ENCODE measurements around the gene SLC35B2. TPM values are rescaled to one million over a fixed set of nuclear protein-coding genes. Genes with fewer than 3 reads are reported as not detected.

The SLC35B2 gene
- total and polyA plus RNA-seq, 2 donors (not counting 1 experiment from before 2014, with no cell fraction given), result 88.4 to 89.4 TPM

- TF ChIP-seq CTCF (conservative IDR thresholded peaks at IDR 0.05 in 1 of 2, IDR thresholded peaks at IDR 0.05 in 1 of 2; ENCODE audit: low read depth in 1 of 2, low read length in 2 of 2) (no peak), EZH2 (IDR thresholded peaks at IDR 0.05; ENCODE audit: low read length, missing control alignments) (no peak)
- H3K4me1 ChIP-seq (ENCODE audit: control insufficient read depth, extremely low read depth, insufficient read depth, low read length), result peaks cover 5% of the 10 kb centered on the region
- H3K9ac ChIP-seq (ENCODE audit: insufficient read depth, low read length), result no peak overlapping the region
- H3K4me2 ChIP-seq (ENCODE audit: extremely low read depth, insufficient read depth, low read length), result peak overlapping the region; percentile 76
- DNase-seq (ENCODE audit: low read depth in 2 of 2), result no peak
- H2AFZ ChIP-seq (ENCODE audit: low read length), result no peak overlapping the region
- no peak overlapping the region for H3K27ac ChIP-seq (ENCODE audit: insufficient read depth, low read length)
- H4K20me1 ChIP-seq (ENCODE audit: control insufficient read depth, extremely low read depth, insufficient read depth, low read length), result peaks cover 8% of the 10 kb centered on the region
- H3K36me3 ChIP-seq (ENCODE audit: control insufficient read depth, insufficient read depth, low read length), result peaks cover 27% of the 10 kb centered on the region
- H3K4me3 ChIP-seq (replicated peaks in 1 of 4; ENCODE audit: control extremely low read depth in 1 of 4, insufficient read depth in 1 of 4, low read depth in 3 of 4, low read length in 4 of 4), result peak overlapping the region; percentile 69 to 91 (median 86)
- H3K9me3 ChIP-seq (ENCODE audit: control insufficient read depth, insufficient read depth, low read depth, low read length), result no peaks in the 10 kb centered on the region
- H3K79me2 ChIP-seq (ENCODE audit: control insufficient read depth, insufficient read depth, low read length), result peaks cover 58% of the 10 kb centered on the region
- H3K27me3 ChIP-seq (ENCODE audit: control insufficient read depth, insufficient read depth, low read length), result no peaks in the 10 kb centered on the region
These were observed 8.7 kb downstream of the SLC35B2 start for GRCh38 chr6:44248579-44248978.

GRCh38 chr6:44247338-44248302 lies 9.7 kb downstream of the SLC35B2 start:
- Histone ChIP-seq H3K27ac (ENCODE audit: insufficient read depth, low read length) (peak overlapping the region; percentile 85), H3K36me3 (ENCODE audit: control insufficient read depth, insufficient read depth, low read length) (peaks cover 21% of the 10 kb centered on the region), H3K4me3 (replicated peaks in 1 of 4; ENCODE audit: control extremely low read depth in 1 of 4, insufficient read depth in 1 of 4, low read depth in 3 of 4, low read length in 4 of 4) (peak overlapping the region; percentile 69 to 91 (median 86)), H3K79me2 (ENCODE audit: control insufficient read depth, insufficient read depth, low read length) (peaks cover 51% of the 10 kb centered on the region), H4K20me1 (ENCODE audit: control insufficient read depth, extremely low read depth, insufficient read depth, low read length) (peaks cover 8% of the 10 kb centered on the region), H3K9ac (ENCODE audit: insufficient read depth, low read length) (peak overlapping the region; percentile 75), H3K9me3 (ENCODE audit: control insufficient read depth, insufficient read depth, low read depth, low read length) (no peaks in the 10 kb centered on the region), H3K4me1 (ENCODE audit: control insufficient read depth, extremely low read depth, insufficient read depth, low read length) (peaks cover 5% of the 10 kb centered on the region), H3K27me3 (ENCODE audit: control insufficient read depth, insufficient read depth, low read length) (no peaks in the 10 kb centered on the region), H2AFZ (ENCODE audit: low read length) (no peak overlapping the region), H3K4me2 (ENCODE audit: extremely low read depth, insufficient read depth, low read length) (peak overlapping the region; percentile 76)
- TF ChIP-seq EZH2 (IDR thresholded peaks at IDR 0.05; ENCODE audit: low read length, missing control alignments) (no peak), CTCF (conservative IDR thresholded peaks at IDR 0.05 in 1 of 2, IDR thresholded peaks at IDR 0.05 in 1 of 2; ENCODE audit: low read depth in 1 of 2, low read length in 2 of 2) (no peak)
- DNase-seq (ENCODE audit: low read depth in 2 of 2), result peak; percentile 56 to 68

GRCh38 chr6:44246663-44247337 lies 10.5 kb downstream of the SLC35B2 start, which contains the start of gene HSP90AB1:
Gene HSP90AB1, plus strand, starts transcription at chr6:44247101. Its CDS starts 1,529 bp downstream, at chr6:44248630.
- H4K20me1 ChIP-seq (ENCODE audit: control insufficient read depth, extremely low read depth, insufficient read depth, low read length), result peaks cover 8% of the 10 kb centered on the region
- peaks cover 46% of the 10 kb centered on the region for H3K79me2 ChIP-seq (ENCODE audit: control insufficient read depth, insufficient read depth, low read length)
- no peaks in the 10 kb centered on the region for H3K27me3 ChIP-seq (ENCODE audit: control insufficient read depth, insufficient read depth, low read length)
- H3K9me3 ChIP-seq (ENCODE audit: control insufficient read depth, insufficient read depth, low read depth, low read length), result no peaks in the 10 kb centered on the region
- H3K36me3 ChIP-seq (ENCODE audit: control insufficient read depth, insufficient read depth, low read length), result peaks cover 17% of the 10 kb centered on the region
- peak within 1 kb of the TSS; percentile 80 for H3K4me2 ChIP-seq (ENCODE audit: extremely low read depth, insufficient read depth, low read length)
- H3K4me3 ChIP-seq (replicated peaks in 1 of 4; ENCODE audit: control extremely low read depth in 1 of 4, insufficient read depth in 1 of 4, low read depth in 3 of 4, low read length in 4 of 4), result peak within 1 kb of the TSS; percentile 69 to 91 (median 86)
- peaks cover 5% of the 10 kb centered on the region for H3K4me1 ChIP-seq (ENCODE audit: control insufficient read depth, extremely low read depth, insufficient read depth, low read length)
- peak within 1 kb of the TSS; percentile 75 for H3K9ac ChIP-seq (ENCODE audit: insufficient read depth, low read length)
- TF ChIP-seq EZH2 (IDR thresholded peaks at IDR 0.05; ENCODE audit: low read length, missing control alignments), result no peak
- TF ChIP-seq CTCF (conservative IDR thresholded peaks at IDR 0.05 in 1 of 2, IDR thresholded peaks at IDR 0.05 in 1 of 2; ENCODE audit: low read depth in 1 of 2, low read length in 2 of 2), result no peak
- peak; percentile 99 to 100 for DNase-seq (ENCODE audit: low read depth in 2 of 2)
- peak within 1 kb of the TSS; percentile 87 for H2AFZ ChIP-seq (ENCODE audit: low read length)
- H3K27ac ChIP-seq (ENCODE audit: insufficient read depth, low read length), result peak within 1 kb of the TSS; percentile 85
